HCEC 1CT (cell line): ENCODE data around the gene ADCY4.
"Not testable (repeated sequence)": the region's sequence is repeated elsewhere in the genome, so short reads cannot be mapped to it uniquely, and the experiment has no call there.

Source experiments
- DNase-seq: peaks from one replicate; pipeline ENCODE4 v3.0.0-alpha.2; 2017

ADCY4 gene

GRCh38 chr14:24334431-24335291, at the start of gene ADCY4:
Gene ADCY4, minus strand, starts transcription at chr14:24335071. Its CDS starts 419 bp downstream, at chr14:24334652.
- DNase-seq = no peak

- DNase-seq = no peak
Observed at GRCh38 chr14:24384169-24384568, 49.3 kb upstream of the ADCY4 start.

- DNase-seq = no peak
Observed at GRCh38 chr14:24382064-24382371, 47.1 kb upstream of the ADCY4 start.

GRCh38 chr14:24381363-24382063, 46.6 kb upstream of the ADCY4 start:
- no peak for DNase-seq

- no peak for DNase-seq
Observed at GRCh38 chr14:24379907-24380730, 45.2 kb upstream of the ADCY4 start.

- no peak for DNase-seq
Observed at GRCh38 chr14:24378981-24379906, 44.4 kb upstream of the ADCY4 start.

GRCh38 chr14:24378327-24378726, 43.5 kb upstream of the ADCY4 start:
- no peak for DNase-seq

GRCh38 chr14:24377657-24378056, 42.8 kb upstream of the ADCY4 start:
- no peak for DNase-seq

- no peak for DNase-seq
Observed at GRCh38 chr14:24377126-24377525, 42.3 kb upstream of the ADCY4 start.

- DNase-seq = no peak
Observed at GRCh38 chr14:24376448-24377070, 41.7 kb upstream of the ADCY4 start.

- no peak for DNase-seq
Observed at GRCh38 chr14:24372701-24373416, 38.0 kb upstream of the ADCY4 start.

- DNase-seq = not testable (repeated sequence)
Observed at GRCh38 chr14:24371605-24372004, 36.7 kb upstream of the ADCY4 start.

- DNase-seq = no peak
Observed at GRCh38 chr14:24370748-24371147, 35.9 kb upstream of the ADCY4 start.

- no peak for DNase-seq
Observed at GRCh38 chr14:24369907-24370687, 35.2 kb upstream of the ADCY4 start.

GRCh38 chr14:24369463-24369862, 34.6 kb upstream of the ADCY4 start:
- DNase-seq = no peak

GRCh38 chr14:24368562-24369252, 33.8 kb upstream of the ADCY4 start:
- DNase-seq = peak; percentile 37

GRCh38 chr14:24368212-24368561, 33.3 kb upstream of the ADCY4 start:
- no peak for DNase-seq

GRCh38 chr14:24367514-24368211, 32.8 kb upstream of the ADCY4 start, which contains the start of gene NFATC4:
Gene NFATC4, plus strand, starts transcription at chr14:24368184. Its CDS starts 157 bp downstream, at chr14:24368341.
- DNase-seq = peak; percentile 90
